Measurements from ENCODE around the gene CSK.

GRCh38 chr15:74735305-74735704 is 46.6 kb upstream of the CSK start:
- TF ChIP-seq CTCF (IDR thresholded peaks at IDR 0.05), result no peak
- TF ChIP-seq POLR2A (IDR thresholded peaks at IDR 0.05), result no peak

Data from esophagus squamous epithelium (tissue), 4 donors.